Cerebellar nuclear complex (tissue), 1 donor: ENCODE measurements around the gene AKAP8L.

Experiments used
- DNase-seq, 2 experiments: peaks; one replicate each; lab custom pipeline; 2025; lab: John Stamatoyannopoulos, UW

AKAP8L gene

DNA sequence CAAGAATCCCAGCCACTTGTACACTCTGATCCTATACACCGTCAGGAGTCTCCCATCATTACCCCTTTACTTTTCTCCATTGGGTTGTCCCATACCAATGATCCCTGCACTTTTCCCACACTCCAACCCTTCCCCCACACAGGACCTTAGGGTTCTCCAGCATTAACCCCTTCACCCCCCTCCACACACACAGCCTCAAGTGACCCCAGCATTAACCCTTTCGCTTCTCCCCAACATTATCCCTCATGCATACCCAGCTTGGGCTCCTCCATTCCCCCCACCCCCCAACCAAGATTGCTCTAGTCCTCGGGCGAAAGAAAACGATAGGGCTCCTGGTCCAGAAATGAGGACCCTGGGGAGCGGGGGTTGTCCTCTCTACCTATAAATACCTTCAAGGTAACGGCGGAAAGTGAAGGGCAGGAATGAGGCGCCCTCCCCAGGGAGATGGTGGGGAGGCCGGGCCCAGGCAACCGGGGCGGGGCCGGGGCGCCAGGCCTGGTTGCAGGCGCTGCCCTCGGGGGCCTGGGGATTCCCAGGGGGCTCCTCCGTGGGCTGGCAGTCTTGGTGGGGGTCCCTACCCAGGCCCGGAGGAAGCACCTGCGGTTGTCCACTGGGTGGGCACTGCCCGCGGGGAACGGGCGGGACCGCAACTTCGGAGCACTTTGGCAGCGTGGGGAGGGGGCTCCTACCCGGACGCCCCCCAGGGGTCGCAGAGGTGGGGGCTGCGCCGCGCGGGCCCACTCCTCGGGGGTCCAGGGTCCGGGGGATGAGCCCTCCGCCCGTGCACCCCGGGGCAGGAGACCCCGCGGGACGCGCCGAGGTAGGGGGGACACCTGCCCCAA, 30.2 kb upstream of the AKAP8L start:
- no peak for DNase-seq

DNA sequence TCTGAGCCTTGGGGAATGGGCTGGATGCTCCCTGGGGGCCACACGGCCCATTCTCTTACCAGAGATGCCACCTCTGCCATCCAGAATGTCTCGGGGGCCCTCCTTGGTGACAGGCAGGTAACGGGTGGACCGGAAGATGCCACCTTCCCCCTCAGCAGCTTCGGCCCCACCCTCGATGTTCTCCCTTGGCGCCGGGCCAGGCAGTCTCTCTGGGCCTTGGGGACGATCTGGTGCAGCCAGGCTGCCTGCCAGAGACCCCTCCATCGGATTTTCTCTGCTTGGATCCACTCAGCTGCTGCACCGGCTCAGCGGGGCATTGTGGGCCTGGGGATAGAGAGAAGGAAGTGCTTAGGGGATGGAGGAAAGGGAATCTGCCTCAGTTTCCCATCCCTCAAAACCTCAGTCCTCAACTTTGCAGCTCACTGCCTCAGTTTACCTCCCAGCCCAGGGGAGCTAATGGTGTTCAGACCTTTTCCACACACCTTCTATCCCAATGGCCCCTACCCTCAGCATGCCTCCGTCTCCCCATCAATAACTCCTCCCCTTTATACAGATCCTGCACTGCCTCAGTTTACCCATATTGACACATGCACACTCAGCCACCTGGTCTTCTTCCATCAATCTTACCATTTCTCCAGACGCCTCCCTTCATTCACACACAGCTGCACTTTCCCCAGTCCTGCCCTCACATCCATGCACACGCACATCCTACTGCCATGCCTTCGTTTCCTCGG, 29.4 kb upstream of the AKAP8L start:
- DNase-seq: no peak

DNA sequence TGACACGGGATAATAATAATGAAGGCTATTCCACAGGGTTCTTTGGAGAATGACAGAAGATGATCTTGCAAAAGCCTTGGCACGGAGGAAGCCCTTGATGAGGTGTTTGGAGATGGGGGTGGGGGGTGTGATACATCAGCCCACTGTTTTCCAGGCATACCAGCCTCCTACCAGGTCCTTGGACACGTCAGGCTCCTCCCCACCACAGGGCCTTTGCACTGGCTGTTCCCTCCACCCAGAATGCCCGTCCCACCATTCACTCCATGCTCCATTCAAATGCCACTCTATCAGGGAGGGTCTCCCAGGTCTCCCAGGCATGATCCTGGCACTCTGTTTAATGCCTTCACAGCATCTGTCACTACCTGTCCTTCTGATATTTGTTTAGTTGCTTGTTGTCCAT, 28.3 kb upstream of the AKAP8L start:
- no peak for DNase-seq

DNA sequence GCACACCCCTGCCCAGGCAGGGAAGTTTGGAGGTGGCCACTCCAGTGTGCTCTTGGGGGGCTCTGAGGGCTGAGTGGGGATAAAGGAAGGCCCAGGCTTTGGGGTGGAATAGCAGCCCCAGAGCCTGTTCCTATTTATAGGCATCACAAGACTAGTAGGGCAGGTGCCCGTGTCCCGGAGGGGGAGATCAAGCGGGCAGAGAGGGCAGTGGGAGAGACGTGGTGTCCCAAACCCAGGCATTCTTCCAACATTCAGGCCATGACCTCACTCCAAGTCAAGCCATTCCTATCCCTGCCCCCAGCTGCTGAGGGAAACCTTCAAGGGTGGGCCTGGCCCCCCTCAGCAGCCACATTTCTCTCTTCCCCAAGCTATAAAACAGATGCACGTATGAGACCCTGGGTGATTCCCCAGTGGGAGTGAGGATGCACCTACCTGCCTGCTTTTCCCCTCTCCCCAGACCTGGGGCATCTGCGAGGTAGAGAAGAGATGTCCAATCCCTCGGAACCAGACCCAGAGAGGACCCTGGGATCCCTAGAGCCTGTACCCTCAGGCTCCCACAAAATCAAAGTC, 27.1 kb upstream of the AKAP8L start:
- DNase-seq: no peak

DNA sequence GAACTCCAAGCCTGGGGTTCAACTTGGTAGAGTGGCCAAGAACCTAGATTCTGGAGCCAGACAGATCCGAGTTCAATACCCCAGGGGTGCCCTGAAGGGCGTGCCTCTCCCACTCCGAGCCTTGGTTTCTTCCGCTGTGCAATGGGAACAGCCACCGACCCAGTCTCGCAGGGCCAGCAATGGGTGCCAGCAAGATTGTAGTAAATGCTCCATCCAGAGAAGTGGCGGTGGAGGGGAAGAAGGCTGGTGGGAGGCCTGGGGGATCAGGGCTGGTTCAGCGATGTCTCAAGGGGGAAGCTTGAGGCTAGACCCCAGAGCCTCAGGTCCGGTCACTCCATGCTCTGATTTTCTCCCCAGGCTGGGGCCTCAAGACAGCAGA, 26.4 kb upstream of the AKAP8L start:
- DNase-seq: no peak

DNA sequence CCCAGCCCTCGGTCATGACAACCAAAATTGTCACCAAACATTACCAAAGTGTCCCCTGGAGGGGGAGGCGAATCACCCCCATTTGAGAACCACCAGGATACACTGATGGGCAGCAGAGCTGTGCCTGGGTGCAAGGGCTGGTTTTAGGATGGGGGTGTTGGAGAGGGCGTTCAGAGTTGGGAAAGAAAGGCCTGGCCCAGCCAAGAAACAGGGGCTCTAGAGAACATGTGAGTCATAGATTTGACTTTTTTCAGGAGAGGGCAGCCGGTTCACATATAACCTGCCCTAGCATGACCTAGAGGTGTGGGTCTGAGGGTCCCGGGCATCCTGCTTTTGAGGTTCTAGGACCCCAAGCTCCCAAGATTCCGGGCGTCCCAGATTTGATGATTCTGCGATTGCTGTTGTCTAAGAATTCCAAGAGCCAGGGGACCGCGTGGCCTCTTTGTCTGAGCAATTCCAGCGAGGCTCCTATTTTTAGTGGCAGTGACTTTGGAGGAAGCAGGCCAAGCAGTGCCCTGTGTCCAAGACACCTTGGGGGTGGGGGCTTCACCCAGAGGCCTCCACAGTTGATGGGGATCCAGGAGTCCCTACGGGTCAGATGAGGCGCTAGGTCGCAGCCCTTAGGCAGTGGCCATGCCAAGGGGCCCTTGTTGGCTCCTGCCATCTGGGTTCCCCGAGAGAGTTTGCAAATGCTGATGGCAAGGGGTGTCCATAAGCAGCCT, 25.9 kb upstream of the AKAP8L start:
- no peak for DNase-seq

DNA sequence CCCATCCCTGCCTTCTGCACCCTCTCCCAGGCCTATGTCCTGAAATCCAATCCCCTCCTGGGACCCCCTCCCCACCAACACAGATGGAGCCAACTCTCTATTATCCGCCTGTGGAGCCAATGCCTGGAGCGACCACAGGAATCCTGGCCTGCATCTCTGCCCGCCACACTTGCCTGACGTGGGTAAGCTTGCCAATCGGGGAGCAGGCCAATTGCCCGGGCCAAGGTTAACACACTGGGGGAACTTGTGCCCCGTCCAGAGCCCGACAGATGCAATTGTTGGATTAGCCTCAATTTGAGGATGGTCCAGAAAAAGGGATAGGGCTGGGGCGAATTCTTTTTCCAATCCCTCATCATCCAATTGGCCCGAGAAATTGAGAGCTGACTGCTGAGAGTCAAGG, 25.1 kb upstream of the AKAP8L start:
- DNase-seq: no peak

DNA sequence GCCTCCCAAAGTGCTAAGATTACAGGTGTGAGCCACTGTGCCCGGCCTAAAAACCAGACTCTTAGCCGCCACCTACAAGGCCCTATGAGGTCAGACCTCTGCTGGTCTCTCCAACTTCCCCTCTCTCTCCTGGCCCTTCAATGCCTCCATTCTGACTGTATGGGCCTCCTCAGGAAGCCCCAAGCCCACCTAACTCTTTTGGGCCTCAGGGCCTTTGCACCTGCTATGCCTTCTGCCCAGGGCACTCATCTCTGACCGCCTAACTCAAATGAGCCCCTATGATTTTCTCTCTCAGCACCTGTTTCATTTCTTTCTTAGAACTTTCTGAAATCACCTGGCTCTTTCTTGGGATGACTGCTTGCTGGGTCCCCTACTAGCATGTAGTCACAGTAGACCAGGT, 24.5 kb upstream of the AKAP8L start:
- no peak for DNase-seq

DNA sequence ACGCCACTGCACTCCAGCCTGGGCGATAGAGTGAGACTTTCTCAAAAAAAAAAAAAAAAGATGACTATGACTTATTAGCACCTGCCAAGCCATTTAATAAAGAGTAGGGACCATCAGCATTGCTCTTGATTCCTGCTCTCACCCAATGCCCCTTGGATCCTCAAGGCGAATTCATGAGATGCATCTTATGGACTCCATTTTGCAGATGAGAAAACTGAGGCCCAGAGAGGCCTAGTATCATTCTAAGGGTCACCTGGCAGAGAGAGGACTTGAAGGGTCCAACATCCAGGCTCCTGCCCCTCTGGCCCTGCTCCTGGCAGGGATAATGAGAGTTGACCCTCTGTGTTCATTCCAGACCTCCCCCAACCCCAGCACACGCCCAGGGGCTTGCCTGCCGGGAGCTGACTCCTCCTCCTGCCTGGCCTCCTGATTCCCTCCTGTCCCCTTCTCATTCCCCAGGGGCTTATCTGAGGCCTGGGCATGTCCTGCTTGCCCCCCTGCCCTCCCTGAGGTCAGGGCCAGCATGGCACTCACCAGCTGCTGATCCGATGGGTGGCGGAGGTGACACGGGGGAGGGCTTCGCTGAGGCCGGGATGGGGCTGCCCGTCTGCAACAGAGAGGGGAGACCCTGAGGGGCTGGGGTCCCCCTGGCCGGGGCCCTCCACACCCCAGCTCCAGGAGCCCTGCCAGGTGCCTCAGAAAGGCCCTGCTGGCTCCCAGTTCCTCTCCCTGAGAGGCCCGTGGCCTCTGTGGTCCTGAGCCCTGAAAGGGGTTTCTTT, 23.5 kb upstream of the AKAP8L start:
- no peak for DNase-seq

DNA sequence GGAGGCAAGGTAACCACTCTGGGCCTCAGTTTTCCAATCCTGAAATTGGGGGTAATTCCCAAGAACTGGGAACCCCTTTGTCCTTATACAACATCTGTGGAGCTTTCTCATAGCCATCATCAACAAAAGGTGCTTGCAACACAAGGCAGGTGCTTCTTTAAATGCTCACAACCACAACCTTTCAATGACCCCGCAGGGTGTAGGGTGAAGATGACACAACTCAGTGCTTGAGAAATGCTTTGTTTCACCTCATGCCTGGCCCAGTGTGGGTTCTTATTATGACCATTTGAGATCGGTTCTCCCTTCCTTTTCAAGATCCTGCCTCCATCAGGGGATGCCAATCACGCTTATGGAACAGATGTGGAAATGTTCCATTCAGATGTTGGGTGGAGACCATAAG, 22.5 kb upstream of the AKAP8L start:
- DNase-seq: no peak

DNA sequence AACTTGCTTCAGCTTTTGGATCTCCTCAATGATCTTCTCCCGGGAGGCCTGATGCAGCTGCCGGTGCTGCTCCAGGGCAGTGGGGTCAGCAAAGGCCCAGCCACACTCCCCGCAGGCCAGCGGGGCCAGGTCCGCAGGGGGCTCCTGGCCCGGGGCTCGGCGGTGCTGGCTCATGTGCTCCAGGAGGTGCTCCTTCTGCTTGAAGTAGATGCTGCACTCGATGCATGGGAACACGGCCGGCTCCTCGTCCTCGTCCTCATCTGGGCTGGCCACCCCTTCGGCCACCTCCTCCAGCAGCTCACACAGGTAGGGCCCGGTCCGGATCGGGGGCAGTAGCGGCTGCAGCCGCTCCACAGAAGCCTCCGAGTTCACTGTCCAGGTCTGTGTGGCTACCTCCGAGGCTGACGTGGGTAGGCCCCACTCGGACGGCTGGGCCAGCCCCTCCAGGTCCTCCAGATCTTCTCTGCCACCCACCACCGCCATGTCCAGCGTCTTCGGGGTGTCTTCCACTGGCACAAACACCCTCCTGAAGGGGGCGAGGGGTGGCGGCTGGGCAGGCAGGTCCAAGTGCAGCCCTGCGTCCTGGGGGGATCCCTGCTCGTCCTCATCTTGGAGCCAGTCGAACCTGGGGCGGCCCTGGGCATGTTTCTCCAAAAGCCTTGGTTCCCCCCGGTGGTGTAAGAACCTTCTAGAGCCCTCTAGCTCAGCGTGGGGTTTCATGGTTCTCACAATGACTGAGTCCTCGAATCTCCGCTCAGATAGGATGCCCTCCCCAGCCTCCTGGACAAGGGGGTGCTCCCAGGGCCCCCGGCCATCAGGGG, 21.2 kb upstream of the AKAP8L start:
- no peak for DNase-seq

DNA sequence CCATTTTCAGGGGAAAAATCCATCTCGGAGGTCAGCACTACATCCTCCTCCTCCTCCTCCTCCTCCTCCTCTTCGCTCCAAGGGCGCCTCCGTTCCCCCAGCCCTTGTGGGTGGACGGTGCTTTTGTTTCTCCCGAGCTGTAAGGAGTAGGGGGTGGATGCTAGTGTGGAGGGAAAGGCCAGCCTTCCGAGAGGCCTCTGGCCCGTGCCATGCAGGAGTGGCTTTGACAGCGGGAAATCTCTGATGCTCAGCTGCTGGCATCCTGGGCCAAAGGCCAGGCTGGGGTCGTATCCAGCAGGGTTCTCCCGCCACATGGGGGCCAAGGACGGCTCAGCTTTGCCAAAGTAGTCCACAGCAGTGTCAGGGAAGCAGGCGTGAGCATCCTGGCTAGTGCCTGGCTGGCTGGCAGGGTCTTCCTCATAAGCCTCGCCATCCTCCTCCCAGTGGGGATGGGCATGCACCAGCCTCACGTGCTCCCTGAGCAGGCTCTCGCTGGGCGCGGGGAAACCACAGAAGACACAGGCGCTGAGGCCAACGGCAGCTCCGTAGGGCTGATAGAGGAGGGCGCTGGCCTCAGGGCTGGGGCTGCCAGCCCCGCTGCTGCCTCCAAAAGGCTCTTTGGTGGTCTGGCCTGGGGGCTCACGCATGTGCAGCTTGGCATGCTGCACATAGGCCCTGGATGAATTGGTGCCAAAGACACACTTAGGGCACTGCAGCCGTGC, 20.5 kb upstream of the AKAP8L start:
- DNase-seq: no peak

DNA sequence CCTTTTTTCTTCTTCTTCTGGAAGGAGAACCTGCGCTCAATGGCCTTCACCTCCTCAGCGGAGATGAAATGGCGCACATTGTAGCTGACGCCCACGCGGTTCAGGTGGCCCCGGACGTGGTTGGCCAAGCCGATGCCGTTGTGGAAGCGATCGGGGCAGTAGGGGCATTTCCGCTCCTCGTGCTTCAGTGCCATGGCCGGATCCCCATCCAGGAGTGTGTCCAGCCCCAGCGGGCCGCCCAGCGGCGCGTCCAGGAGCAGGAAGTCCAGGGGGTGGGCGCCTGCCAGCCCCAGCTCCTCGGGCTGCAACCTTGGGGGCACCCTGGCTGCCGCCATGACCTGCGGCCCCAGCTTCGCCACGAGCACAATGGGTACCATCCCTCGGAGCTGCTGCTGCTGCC, 19.8 kb upstream of the AKAP8L start:
- DNase-seq: no peak

DNA sequence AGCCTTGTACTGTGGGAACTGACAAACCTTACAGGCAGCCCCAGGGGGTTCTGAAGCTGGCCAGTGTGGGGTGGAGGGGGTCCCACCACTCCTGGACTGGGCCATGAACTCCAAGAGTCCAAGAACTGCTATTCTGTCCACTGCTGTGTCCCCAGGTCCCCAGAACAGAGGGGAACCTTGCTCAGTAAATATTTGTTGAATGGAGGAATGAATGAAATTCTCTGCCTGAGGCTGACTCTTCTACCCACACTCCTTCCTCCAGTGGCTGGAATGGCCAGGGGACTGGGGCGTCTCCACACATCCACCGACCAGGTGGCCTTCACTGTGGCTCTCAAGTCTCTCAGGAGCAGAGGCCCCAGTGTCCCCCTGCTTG, 19.3 kb upstream of the AKAP8L start:
- no peak for DNase-seq

DNA sequence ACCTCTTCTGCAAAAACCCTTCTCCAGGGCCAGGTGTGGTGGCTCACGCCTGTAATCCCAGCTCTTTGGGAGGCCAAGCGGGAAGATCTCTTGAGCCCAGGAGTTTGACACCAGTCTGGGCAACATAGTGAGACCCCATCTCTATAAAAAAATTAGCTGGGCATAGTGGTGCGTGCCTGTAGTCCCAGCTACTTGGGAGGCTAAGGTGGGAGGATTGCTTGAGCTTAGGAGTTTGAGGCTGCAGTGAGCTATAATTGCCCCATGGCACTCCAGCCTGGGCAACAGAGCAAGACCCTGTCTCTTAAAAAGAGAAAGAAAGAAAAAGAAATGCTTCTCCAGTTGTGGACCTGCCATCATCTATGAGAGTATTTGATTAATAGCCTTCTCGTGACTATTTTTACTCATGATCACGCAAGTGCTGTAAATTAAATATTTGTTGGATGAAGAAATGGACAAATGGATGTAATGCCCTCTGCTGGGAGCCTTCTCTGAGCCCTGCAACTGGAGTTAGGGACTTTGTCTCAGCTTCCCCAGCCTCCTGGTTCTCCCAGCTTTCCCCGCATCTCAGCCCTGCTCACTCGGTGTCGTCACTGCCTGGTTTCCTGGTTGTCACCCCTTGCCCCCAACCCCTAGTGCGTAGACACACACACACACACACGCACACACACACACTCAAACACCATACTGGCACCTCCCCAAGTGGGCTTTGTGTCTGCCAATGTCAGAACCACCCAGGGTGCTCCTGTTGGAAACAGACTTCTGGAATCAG, 18.8 kb upstream of the AKAP8L start:
- DNase-seq: no peak

DNA sequence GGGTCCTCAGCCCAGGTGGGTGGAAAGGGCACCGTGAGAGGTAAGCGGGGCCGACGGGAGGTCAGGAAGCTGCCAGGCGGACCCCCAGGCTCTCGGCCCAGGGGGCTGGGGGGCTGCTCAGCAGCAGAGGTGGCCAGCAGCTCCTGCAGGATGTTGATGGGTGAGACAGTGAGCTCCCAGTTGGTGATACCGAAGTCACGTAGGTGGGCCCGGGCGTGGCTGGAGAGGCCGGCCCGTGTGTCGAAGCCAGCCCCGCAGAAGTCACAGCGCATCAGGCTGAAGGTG, 18.0 kb upstream of the AKAP8L start:
- no peak for DNase-seq

DNA sequence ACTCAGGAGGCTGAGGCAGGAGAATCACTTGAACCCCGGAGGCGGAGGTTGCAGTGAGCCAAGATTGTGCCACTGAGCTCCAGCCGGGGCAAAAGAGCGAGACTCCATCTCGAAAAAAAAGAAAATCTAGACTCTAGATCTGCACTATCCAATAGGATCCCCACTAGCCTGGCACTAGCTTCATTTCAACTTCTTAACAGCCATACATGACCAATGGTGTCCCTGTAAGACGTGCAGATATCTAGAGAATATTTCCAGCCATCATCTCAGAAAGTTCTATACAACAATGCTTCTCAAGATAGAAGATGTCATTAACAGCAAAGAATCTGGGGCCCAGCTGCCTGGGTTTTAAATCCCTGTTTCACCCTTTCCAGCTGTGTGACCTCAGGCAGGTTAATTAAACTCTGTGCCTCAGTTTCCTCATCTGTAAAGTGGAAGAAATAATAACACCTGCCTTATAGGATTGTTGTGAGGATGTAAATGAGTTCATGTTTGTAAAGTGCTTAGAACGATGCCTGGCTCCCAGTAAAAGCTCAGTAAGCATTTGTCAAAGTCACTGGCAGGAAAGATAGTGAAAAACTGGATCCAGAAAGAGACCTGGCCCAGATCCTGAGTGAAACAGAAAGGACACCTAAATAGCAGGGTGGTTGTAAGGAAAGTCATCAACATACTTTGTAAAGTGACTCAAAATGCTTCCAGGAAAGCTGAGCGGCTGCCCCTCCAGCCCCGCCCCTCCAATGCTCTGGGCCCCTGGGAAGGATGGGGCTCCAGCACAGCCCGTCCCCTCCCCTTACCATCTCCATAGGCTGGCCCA, 17.4 kb upstream of the AKAP8L start:
- no peak for DNase-seq

DNA sequence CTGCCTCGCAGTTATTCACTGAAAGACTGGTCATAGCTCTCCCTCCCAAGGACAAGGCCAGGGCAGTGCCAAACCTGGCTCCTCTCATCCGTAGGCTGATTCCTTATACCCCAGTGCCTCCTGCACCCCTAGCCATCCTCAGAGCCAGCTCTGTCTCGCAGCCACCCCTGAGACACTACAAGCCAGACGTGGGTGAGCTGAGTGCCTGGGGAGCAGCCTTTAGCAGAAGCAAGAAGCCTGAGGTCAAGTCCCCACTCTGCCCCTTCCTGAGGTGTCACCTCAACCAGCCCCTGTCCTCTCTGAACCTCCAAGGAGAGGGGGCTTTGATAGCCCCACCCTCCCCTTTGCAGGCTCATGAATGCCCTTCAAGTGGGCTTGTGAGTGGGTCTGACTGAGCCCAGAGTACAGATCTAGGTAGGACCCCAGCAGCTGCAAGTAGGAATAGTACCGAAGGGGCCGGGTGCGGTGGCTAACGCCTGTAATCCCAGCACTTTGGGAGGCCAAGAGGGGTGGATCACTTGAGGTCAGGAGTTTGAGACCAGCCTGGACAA, 14.8 kb upstream of the AKAP8L start:
- no peak for DNase-seq
